Measurements from ENCODE around the gene GOLT1B.

Gene GOLT1B

GRCh38 chr12:21502164-21502496 lies 541 bp downstream of the GOLT1B start:
- DNase-seq (ENCODE audit: low read depth) = peak; percentile 40
- TF ChIP-seq CTCF (conservative IDR thresholded peaks at IDR 0.05; ENCODE audit: low read length) = no peak
- H3K4me3 ChIP-seq (ENCODE audit: low read length) = peak overlapping the region; percentile 87

- DNase-seq (ENCODE audit: low read depth) = no peak
- no peak for TF ChIP-seq CTCF (conservative IDR thresholded peaks at IDR 0.05; ENCODE audit: low read length)
- H3K4me3 ChIP-seq (ENCODE audit: low read length) = peak overlapping the region; percentile 87
These were observed 1.3 kb downstream of the GOLT1B start for GRCh38 chr12:21502872-21503271.

- DNase-seq (ENCODE audit: low read depth) = no peak
- no peak for TF ChIP-seq CTCF (conservative IDR thresholded peaks at IDR 0.05; ENCODE audit: low read length)
- no peak overlapping the region for H3K4me3 ChIP-seq (ENCODE audit: low read length)
These were observed 4.3 kb downstream of the GOLT1B start for GRCh38 chr12:21505888-21506287.

- DNase-seq (ENCODE audit: low read depth) = no peak
- TF ChIP-seq CTCF (conservative IDR thresholded peaks at IDR 0.05; ENCODE audit: low read length) = no peak
- no peak overlapping the region for H3K4me3 ChIP-seq (ENCODE audit: low read length)
These were observed 6.3 kb downstream of the GOLT1B start for GRCh38 chr12:21507849-21508248.

- no peak for TF ChIP-seq CTCF (conservative IDR thresholded peaks at IDR 0.05; ENCODE audit: low read length)
- no peak overlapping the region for H3K4me3 ChIP-seq (ENCODE audit: low read length)
- DNase-seq (ENCODE audit: low read depth) = no peak
These were observed 8.2 kb downstream of the GOLT1B start for GRCh38 chr12:21509768-21510167.

GRCh38 chr12:21516281-21516680 lies 14.7 kb downstream of the GOLT1B start:
- TF ChIP-seq CTCF (conservative IDR thresholded peaks at IDR 0.05; ENCODE audit: low read length) = no peak
- H3K4me3 ChIP-seq (ENCODE audit: low read length) = no peak overlapping the region
- no peak for DNase-seq (ENCODE audit: low read depth)

GRCh38 chr12:21518451-21518850 lies 16.9 kb downstream of the GOLT1B start:
- no peak overlapping the region for H3K4me3 ChIP-seq (ENCODE audit: low read length)
- DNase-seq (ENCODE audit: low read depth) = no peak
- TF ChIP-seq CTCF (conservative IDR thresholded peaks at IDR 0.05; ENCODE audit: low read length) = no peak
